Measurements from ENCODE around the gene HMGB3. TPM values are rescaled to one million over a fixed set of nuclear protein-coding genes. Genes with fewer than 3 reads are reported as not detected.

Gene HMGB3
- total and polyA plus RNA-seq, 12 donors = 3.9 to 33.7 (median 17.9) TPM

GRCh38 chrX:150966742-150967141 lies 16.4 kb upstream of the HMGB3 start:
- H3K27ac ChIP-seq = no peak overlapping the region
- no peak for DNase-seq
- intact Hi-C loops (cut with DNase I) = no loop called here
- no peaks in the 10 kb centered on the region for H3K9me3 ChIP-seq (replicated peaks in 1 of 3)
- no peaks in the 10 kb centered on the region for H3K36me3 ChIP-seq (replicated peaks in 1 of 2)
- no peaks in the 10 kb centered on the region for H3K4me1 ChIP-seq (replicated peaks in 1 of 2)
- no peak for TF ChIP-seq POLR2A (IDR thresholded peaks at IDR 0.05)
- TF ChIP-seq CTCF (IDR thresholded peaks at IDR 0.05) = no peak
- WGBS, 4 donors = 55 to 88% (median 66%) methylated on average over 3 of the region's 3 CpGs
- peaks cover 13% of the 10 kb centered on the region for H3K27me3 ChIP-seq
- no peak overlapping the region for H3K4me3 ChIP-seq

DNA sequence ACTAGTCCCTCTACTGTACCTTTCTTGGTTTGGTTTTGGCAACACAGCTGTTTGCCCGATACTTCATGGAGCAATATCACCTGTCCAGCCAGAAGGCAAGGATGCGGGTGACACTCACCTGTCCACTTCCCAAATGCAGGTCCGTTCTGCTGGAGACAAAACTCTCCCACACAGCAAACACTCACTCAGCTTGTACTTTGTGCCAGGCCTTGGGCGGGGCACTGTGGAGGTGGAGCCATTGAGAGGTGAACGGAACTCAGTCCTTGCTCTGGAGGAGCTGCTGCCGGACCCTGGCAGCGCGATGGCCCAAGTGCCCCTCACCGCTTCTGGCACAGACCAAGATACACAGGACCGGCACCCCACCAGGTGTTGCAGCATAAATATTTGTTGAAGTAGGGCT lies 15.3 kb upstream of the HMGB3 start:
- no peak for DNase-seq
- Histone ChIP-seq H3K36me3 (replicated peaks in 1 of 2) (no peaks in the 10 kb centered on the region), H3K27ac (no peak overlapping the region), H3K9me3 (replicated peaks in 1 of 3) (no peaks in the 10 kb centered on the region), H3K4me3 (no peak overlapping the region), H3K27me3 (peaks cover 6% of the 10 kb centered on the region), H3K4me1 (replicated peaks in 1 of 2) (no peaks in the 10 kb centered on the region)
- intact Hi-C loops (cut with DNase I) = no loop called here
- WGBS, 4 donors = 58 to 93% (median 82%) methylated on average over 2 to 10 of the region's 10 CpGs; no CpG with 5 or more reads in 1 of the 4 donors
- no peak for TF ChIP-seq CTCF (IDR thresholded peaks at IDR 0.05)
- TF ChIP-seq POLR2A (IDR thresholded peaks at IDR 0.05) = no peak

- intact Hi-C loops (cut with DNase I) = no loop called here
- no peaks in the 10 kb centered on the region for H3K4me1 ChIP-seq (replicated peaks in 1 of 2)
- DNase-seq = no peak
- TF ChIP-seq POLR2A (IDR thresholded peaks at IDR 0.05) (no peak), CTCF (IDR thresholded peaks at IDR 0.05) (no peak)
- peaks cover 6% of the 10 kb centered on the region for H3K27me3 ChIP-seq
- WGBS, 4 donors = 79 to 85% (median 81%) methylated on average over 14 to 17 of the region's 17 CpGs
- no peaks in the 10 kb centered on the region for H3K36me3 ChIP-seq (replicated peaks in 1 of 2)
- H3K9me3 ChIP-seq (replicated peaks in 1 of 3) = no peaks in the 10 kb centered on the region
- no peak overlapping the region for H3K4me3 ChIP-seq
- H3K27ac ChIP-seq = no peak overlapping the region
Measured at GRCh38 chrX:150968862-150969720, 14.0 kb upstream of the HMGB3 start.

- TF ChIP-seq POLR2A (IDR thresholded peaks at IDR 0.05) = no peak
- no peak for TF ChIP-seq CTCF (IDR thresholded peaks at IDR 0.05)
- WGBS, 4 donors = 48 to 61% (median 58%) methylated on average over 1 to 2 of the region's 2 CpGs
- Histone ChIP-seq H3K27ac (no peak overlapping the region), H3K4me3 (no peak overlapping the region), H3K9me3 (replicated peaks in 1 of 3) (no peaks in the 10 kb centered on the region), H3K4me1 (replicated peaks in 1 of 2) (no peaks in the 10 kb centered on the region), H3K36me3 (replicated peaks in 1 of 2) (no peaks in the 10 kb centered on the region), H3K27me3 (peaks cover 6% of the 10 kb centered on the region)
- no peak for DNase-seq
- intact Hi-C loops (cut with DNase I) = no loop called here
Measured at GRCh38 chrX:150972450-150972849, 10.7 kb upstream of the HMGB3 start.

Measured in adrenal gland (tissue), 12 donors.